Effector memory CD4-positive, alpha-beta T cell (primary cell): ENCODE data around the gene MELTF.

Experiments used
- DNase-seq, 3 donors: peaks; one replicate each; pipeline ENCODE4 v3.0.0-alpha.2; 2020
- H3K27ac ChIP-seq: 2 replicates; pipeline ENCODE4 v1.7.0; 2013; ENCODE audit warnings: mild to moderate bottlenecking, low read length, moderate library complexity; ENCODE audit not compliant: insufficient read depth, poor library complexity, severe bottlenecking
- H3K27me3 ChIP-seq: replicated peaks from 2 replicates; pipeline ENCODE4 v1.7.0; 2013; ENCODE audit warnings: mild to moderate bottlenecking, low read length; ENCODE audit not compliant: insufficient read depth, control insufficient read depth, poor library complexity, severe bottlenecking
- H3K36me3 ChIP-seq: 2 replicates; pipeline ENCODE4 v1.7.0; 2013; ENCODE audit warnings: mild to moderate bottlenecking, low read length, moderate library complexity; ENCODE audit not compliant: control insufficient read depth, insufficient read depth
- H3K4me1 ChIP-seq: 2 replicates; pipeline ENCODE4 v1.7.0; 2013; ENCODE audit warnings: low read length, mild to moderate bottlenecking; ENCODE audit not compliant: control insufficient read depth, insufficient read depth, poor library complexity, severe bottlenecking
- H3K4me3 ChIP-seq: 2 replicates; pipeline ENCODE4 v1.7.0; 2013; ENCODE audit warnings: low read length, low read depth, mild to moderate bottlenecking; ENCODE audit not compliant: insufficient read depth, poor library complexity, severe bottlenecking
- H3K9me3 ChIP-seq: 2 replicates; pipeline ENCODE4 v1.7.0; 2013; ENCODE audit warnings: mild to moderate bottlenecking, low read length, moderate library complexity; ENCODE audit not compliant: control insufficient read depth

The MELTF gene

DNA sequence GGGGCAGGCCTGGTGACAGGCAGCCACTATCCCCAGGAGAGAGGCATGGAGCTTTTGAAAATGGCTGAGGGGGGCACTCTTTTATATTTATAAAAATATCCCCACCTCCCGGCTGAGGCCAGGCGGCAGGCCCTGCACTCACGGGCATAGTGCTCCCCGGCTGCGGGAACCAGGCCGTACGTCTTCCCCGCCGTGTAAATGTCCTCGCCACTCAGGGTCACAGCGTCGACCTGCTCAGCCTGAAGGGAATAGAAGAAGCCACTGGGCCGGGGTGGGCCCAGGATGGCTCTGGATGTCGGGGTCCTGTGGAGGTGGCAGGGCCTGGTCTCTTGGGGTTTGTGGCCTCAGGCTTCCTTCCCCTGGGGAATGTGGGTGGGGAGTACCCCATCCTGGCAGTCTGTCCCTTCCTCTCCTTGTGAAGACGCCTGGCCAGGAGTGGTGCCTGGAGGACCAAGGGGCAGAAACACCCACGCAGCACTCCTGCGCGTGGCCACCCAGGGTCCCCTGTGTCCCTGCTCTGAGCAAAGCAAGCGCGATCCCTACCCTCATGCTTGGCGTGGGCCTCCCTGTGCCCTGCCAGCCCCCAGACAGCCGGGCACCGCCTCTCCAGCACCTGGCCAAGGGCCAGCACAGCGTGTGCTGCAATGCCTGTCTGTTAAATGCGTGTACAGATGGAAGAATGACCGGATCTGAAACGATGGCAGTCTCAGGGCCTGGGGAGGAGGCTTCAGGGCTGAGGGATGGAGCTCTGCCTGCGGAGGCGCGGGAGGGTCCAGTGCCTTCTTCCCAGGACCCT, 18.9 kb downstream of the MELTF start:
- no peak overlapping the region for H3K27ac ChIP-seq
- H3K27me3 ChIP-seq, result no peaks in the 10 kb centered on the region
- no peaks in the 10 kb centered on the region for H3K4me1 ChIP-seq
- H3K4me3 ChIP-seq, result no peak overlapping the region
- H3K36me3 ChIP-seq, result no peaks in the 10 kb centered on the region
- H3K9me3 ChIP-seq, result no peaks in the 10 kb centered on the region
- DNase-seq, result no peak

GRCh38 chr3:197009532-197010019, 20.0 kb downstream of the MELTF start:
- no peak overlapping the region for H3K27ac ChIP-seq
- H3K27me3 ChIP-seq, result no peaks in the 10 kb centered on the region
- no peaks in the 10 kb centered on the region for H3K9me3 ChIP-seq
- no peak overlapping the region for H3K4me3 ChIP-seq
- no peaks in the 10 kb centered on the region for H3K36me3 ChIP-seq
- DNase-seq, result no peak
- no peaks in the 10 kb centered on the region for H3K4me1 ChIP-seq

DNA sequence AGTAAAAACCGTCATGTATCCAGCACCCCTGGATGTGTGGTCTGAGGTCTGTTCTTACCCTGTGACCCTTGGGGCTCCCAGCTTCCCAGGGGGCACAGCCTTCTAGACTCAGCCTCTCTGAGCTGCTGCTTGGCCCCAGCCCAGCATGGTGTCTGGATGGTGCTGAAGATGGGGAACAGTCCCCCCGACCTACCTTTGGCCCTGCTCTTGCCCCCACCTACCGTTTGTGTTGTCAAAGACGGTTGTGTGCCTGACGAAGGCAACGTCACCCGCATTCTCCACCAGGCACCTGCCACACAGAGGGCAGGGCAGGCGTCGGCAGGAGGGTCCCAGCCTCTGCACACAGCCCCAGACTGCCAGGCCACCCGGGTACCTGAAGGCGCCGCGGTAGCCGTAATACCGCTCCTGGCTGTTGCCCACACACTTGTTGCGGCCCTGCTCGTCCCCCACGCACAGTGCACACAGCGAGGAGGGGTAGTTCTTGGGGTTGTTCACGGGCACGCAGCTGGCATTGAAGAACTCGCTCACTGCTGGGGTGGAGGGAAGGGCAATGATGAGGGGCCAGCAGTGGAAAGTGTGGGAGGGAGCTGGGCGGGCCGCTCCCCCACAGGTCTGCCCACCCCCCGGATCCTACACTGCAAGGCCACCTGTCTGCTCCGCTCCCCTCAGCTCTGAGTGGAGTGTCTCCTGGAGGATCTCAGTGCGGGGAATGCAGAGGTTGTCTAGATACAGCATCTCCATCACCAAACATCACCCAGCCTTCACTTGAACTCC, 21.0 kb downstream of the MELTF start:
- Histone ChIP-seq H3K36me3 (no peaks in the 10 kb centered on the region), H3K4me3 (no peak overlapping the region), H3K27ac (no peak overlapping the region), H3K9me3 (no peaks in the 10 kb centered on the region), H3K4me1 (peaks cover 6% of the 10 kb centered on the region), H3K27me3 (no peaks in the 10 kb centered on the region)
- no peak for DNase-seq

- no peak for DNase-seq
- Histone ChIP-seq H3K4me1 (peaks cover 9% of the 10 kb centered on the region), H3K36me3 (no peaks in the 10 kb centered on the region), H3K27ac (no peak overlapping the region), H3K27me3 (no peaks in the 10 kb centered on the region), H3K9me3 (no peaks in the 10 kb centered on the region), H3K4me3 (no peak overlapping the region)
Observed at GRCh38 chr3:197007953-197008352, 21.7 kb downstream of the MELTF start.

- Histone ChIP-seq H3K36me3 (no peaks in the 10 kb centered on the region), H3K9me3 (no peaks in the 10 kb centered on the region), H3K27ac (no peak overlapping the region), H3K4me3 (no peak overlapping the region), H3K27me3 (no peaks in the 10 kb centered on the region), H3K4me1 (peaks cover 9% of the 10 kb centered on the region)
- no peak for DNase-seq
Observed at GRCh38 chr3:197007296-197007940, 22.2 kb downstream of the MELTF start.

DNA sequence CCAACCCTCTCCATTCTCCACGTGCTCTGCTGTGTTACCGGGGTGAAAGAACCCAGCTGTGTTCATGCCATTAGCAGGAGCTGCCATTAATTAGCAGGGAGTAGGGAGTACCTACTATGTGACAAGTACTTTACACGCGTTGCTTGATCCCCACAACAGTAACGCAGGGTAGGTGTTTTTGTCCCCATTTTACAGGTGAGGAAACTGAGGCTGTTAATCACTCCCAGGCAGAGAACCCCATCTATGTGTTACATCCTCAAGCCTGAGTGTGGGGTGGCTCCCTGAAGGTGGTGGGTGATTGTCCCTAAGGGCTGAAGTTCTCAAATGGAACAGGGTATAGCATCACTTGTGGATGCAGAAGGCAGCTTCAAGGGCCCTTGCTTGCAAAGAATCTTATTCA, 22.8 kb downstream of the MELTF start:
- H3K9me3 ChIP-seq, result no peaks in the 10 kb centered on the region
- H3K4me1 ChIP-seq, result peaks cover 9% of the 10 kb centered on the region
- no peak for DNase-seq
- H3K27me3 ChIP-seq, result no peaks in the 10 kb centered on the region
- no peaks in the 10 kb centered on the region for H3K36me3 ChIP-seq
- no peak overlapping the region for H3K27ac ChIP-seq
- H3K4me3 ChIP-seq, result no peak overlapping the region

- H3K9me3 ChIP-seq, result no peaks in the 10 kb centered on the region
- H3K4me3 ChIP-seq, result no peak overlapping the region
- no peaks in the 10 kb centered on the region for H3K27me3 ChIP-seq
- H3K27ac ChIP-seq, result no peak overlapping the region
- no peak for DNase-seq
- H3K36me3 ChIP-seq, result no peaks in the 10 kb centered on the region
- H3K4me1 ChIP-seq, result peaks cover 9% of the 10 kb centered on the region
Observed at GRCh38 chr3:197006446-197006845, 23.2 kb downstream of the MELTF start.

DNA sequence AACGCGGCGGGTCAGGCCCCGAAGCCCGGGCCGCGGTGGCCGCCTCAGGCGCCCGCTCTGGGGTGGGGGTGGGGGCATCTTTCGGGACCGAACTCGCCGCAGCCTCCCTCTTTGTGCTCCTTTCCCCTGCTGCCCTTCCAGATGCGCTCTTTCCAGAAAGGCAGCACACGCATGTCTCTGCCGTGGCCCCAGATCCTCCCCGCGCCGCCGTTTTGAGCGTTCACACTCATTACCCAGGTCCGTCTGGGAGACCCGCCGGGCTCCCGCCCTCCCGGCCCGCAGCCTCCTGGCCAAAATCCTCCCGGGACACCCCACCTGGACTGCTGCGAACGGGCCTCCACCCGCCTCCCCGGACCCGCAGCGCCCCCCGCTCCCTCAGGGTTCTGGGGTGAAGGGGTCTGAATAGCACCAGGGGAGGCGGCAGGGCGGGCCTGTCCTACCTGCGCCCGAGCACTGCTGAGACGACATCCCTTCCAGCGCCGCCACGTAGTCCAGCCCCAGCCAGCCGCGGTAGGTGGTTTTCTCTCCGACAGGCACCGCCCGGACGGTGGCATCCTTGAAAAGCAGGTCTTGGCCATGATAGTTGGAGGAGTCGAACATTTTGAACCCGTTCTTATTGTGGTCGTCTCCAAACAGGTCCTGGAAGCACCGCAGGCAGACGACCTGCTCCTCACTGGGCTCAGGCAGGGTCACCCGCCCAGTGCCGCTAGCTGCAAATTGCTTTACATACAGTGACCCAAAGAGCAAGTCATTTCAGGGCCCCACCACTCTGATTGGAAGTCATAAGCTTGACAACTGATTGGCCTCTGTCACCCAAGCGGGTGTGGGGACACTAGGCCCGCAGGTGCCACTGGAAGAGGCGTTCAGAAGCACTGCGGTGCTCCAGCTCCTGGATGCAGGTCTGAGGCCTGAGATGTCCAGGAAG, 25.9 kb downstream of the MELTF start:
- peak overlapping the region; percentile 67 for H3K4me3 ChIP-seq
- no peaks in the 10 kb centered on the region for H3K36me3 ChIP-seq
- no peaks in the 10 kb centered on the region for H3K27me3 ChIP-seq
- H3K27ac ChIP-seq, result peak overlapping the region; percentile 37
- peaks cover 9% of the 10 kb centered on the region for H3K4me1 ChIP-seq
- DNase-seq, result peak in 1 of 3 donors; percentile 5
- no peaks in the 10 kb centered on the region for H3K9me3 ChIP-seq

- Histone ChIP-seq H3K9me3 (no peaks in the 10 kb centered on the region), H3K27me3 (no peaks in the 10 kb centered on the region), H3K36me3 (no peaks in the 10 kb centered on the region), H3K4me1 (peaks cover 9% of the 10 kb centered on the region), H3K27ac (peak overlapping the region; percentile 11), H3K4me3 (peak overlapping the region; percentile 42)
- DNase-seq, result peak; percentile 76 to 81 (median 80)
Observed at GRCh38 chr3:197002701-197003454, 26.7 kb downstream of the MELTF start.
